Activated naive CD4-positive, alpha-beta T cell treated with anti-CD3 and anti-CD28 coated beads, Interleukin-2, amount 10 ng/mL, durations not matched to agents 7 days and 5 days (primary cell): Measurements from ENCODE around the gene PLAAT2.
"Not testable (repeated sequence)": the region's sequence is repeated elsewhere in the genome, so short reads cannot be mapped to it uniquely, and the experiment has no call there.

ENCODE experiments used
- CTCF ChIA-PET: fragments of 350-600 bp; sonication (Branson Sonifier 250); formaldehyde crosslinking; loops from one replicate; lab custom pipeline; 2021; ENCODE audit warnings: antibody characterized with exemption; lab: Charles Lee
- DNase-seq: peaks from one replicate; pipeline ENCODE4 v3.0.0-alpha.2; 2020
- H3K27ac Mint-ChIP-seq: one replicate; pipeline ENCODE4 v1.8.0; 2021; ENCODE audit warnings: mild to moderate bottlenecking, moderate library complexity, mixed read lengths
- H3K27me3 Mint-ChIP-seq: one replicate; pipeline ENCODE4 v1.8.0; 2021; ENCODE audit warnings: mild to moderate bottlenecking, mixed read lengths
- H3K36me3 Mint-ChIP-seq: one replicate; pipeline ENCODE4 v1.8.0; 2021; ENCODE audit warnings: mixed read lengths
- H3K4me1 Mint-ChIP-seq: one replicate; pipeline ENCODE4 v1.8.0; 2021; ENCODE audit warnings: mixed read lengths
- H3K4me3 Mint-ChIP-seq: one replicate; pipeline ENCODE4 v1.8.0; 2021; ENCODE audit warnings: mild to moderate bottlenecking, moderate library complexity, mixed read lengths
- H3K9me3 Mint-ChIP-seq: one replicate; pipeline ENCODE4 v1.8.0; 2021; ENCODE audit warnings: mixed read lengths

The PLAAT2 gene

GRCh38 chr11:63530021-63530420, 33.2 kb downstream of the PLAAT2 start:
- Mint-ChIP-seq H3K36me3 (no peaks in the 10 kb centered on the region), H3K27me3 (no peaks in the 10 kb centered on the region), H3K9me3 (peaks cover 1% of the 10 kb centered on the region), H3K4me3 (no peak overlapping the region), H3K27ac (no peak overlapping the region), H3K4me1 (peaks cover 55% of the 10 kb centered on the region)
- DNase-seq = no peak
- CTCF ChIA-PET = no interaction called here

GRCh38 chr11:63529373-63529772, 33.8 kb downstream of the PLAAT2 start:
- CTCF ChIA-PET, H3K36me3 Mint-ChIP-seq, DNase-seq, H3K9me3 Mint-ChIP-seq, H3K27ac Mint-ChIP-seq, H3K4me3 Mint-ChIP-seq, H3K27me3 Mint-ChIP-seq: not testable (repeated sequence)
- H3K4me1 Mint-ChIP-seq = peaks cover 50% of the 10 kb centered on the region

GRCh38 chr11:63528729-63529278, 34.4 kb downstream of the PLAAT2 start:
- not testable (repeated sequence) for H3K9me3 Mint-ChIP-seq

GRCh38 chr11:63528156-63528555, 35.0 kb downstream of the PLAAT2 start:
- H3K4me1 Mint-ChIP-seq = peaks cover 38% of the 10 kb centered on the region
- H3K9me3 Mint-ChIP-seq, DNase-seq, H3K27me3 Mint-ChIP-seq, H3K4me3 Mint-ChIP-seq, CTCF ChIA-PET, H3K27ac Mint-ChIP-seq, H3K36me3 Mint-ChIP-seq: not testable (repeated sequence)

More at GRCh38 chr11:63528729-63529278, 34.4 kb downstream of the PLAAT2 start:
- H3K27ac Mint-ChIP-seq, CTCF ChIA-PET, DNase-seq, H3K27me3 Mint-ChIP-seq, H3K36me3 Mint-ChIP-seq, H3K4me3 Mint-ChIP-seq: not testable (repeated sequence)
- peaks cover 44% of the 10 kb centered on the region for H3K4me1 Mint-ChIP-seq

GRCh38 chr11:63527667-63528066, 35.5 kb downstream of the PLAAT2 start:
- H3K27ac Mint-ChIP-seq = no peak overlapping the region
- DNase-seq = no peak
- peaks cover 8% of the 10 kb centered on the region for H3K27me3 Mint-ChIP-seq
- H3K4me3 Mint-ChIP-seq = no peak overlapping the region
- CTCF ChIA-PET = no interaction called here
- peaks cover 33% of the 10 kb centered on the region for H3K4me1 Mint-ChIP-seq
- H3K36me3 Mint-ChIP-seq = no peaks in the 10 kb centered on the region
- H3K9me3 Mint-ChIP-seq = peaks cover 8% of the 10 kb centered on the region

- peaks cover 8% of the 10 kb centered on the region for H3K9me3 Mint-ChIP-seq
- no peak overlapping the region for H3K4me3 Mint-ChIP-seq
- DNase-seq = no peak
- peaks cover 8% of the 10 kb centered on the region for H3K27me3 Mint-ChIP-seq
- H3K4me1 Mint-ChIP-seq = peaks cover 6% of the 10 kb centered on the region
- CTCF ChIA-PET = no interaction called here
- no peaks in the 10 kb centered on the region for H3K36me3 Mint-ChIP-seq
- no peak overlapping the region for H3K27ac Mint-ChIP-seq
These were observed 40.0 kb downstream of the PLAAT2 start for GRCh38 chr11:63523151-63523550.

GRCh38 chr11:63521896-63522295, 41.3 kb downstream of the PLAAT2 start:
- no peak for DNase-seq
- no peak overlapping the region for H3K4me3 Mint-ChIP-seq
- no peak overlapping the region for H3K27ac Mint-ChIP-seq
- H3K27me3 Mint-ChIP-seq = peaks cover 8% of the 10 kb centered on the region
- no peaks in the 10 kb centered on the region for H3K36me3 Mint-ChIP-seq
- peaks cover 9% of the 10 kb centered on the region for H3K4me1 Mint-ChIP-seq
- CTCF ChIA-PET = no interaction called here
- H3K9me3 Mint-ChIP-seq = peaks cover 7% of the 10 kb centered on the region

GRCh38 chr11:63520606-63521170, 42.5 kb downstream of the PLAAT2 start:
- CTCF ChIA-PET = interaction anchor here (1.3 kb wide), 1 partner anchor 41 kb away, joined by 4 read pairs; no protein-coding TSS in a partner anchor
- Mint-ChIP-seq H3K27me3 (peaks cover 8% of the 10 kb centered on the region), H3K27ac (no peak overlapping the region), H3K4me3 (no peak overlapping the region), H3K36me3 (no peaks in the 10 kb centered on the region), H3K9me3 (peaks cover 7% of the 10 kb centered on the region), H3K4me1 (peaks cover 9% of the 10 kb centered on the region)
- DNase-seq = no peak

- Mint-ChIP-seq H3K36me3 (no peaks in the 10 kb centered on the region), H3K4me3 (no peak overlapping the region), H3K27ac (no peak overlapping the region), H3K27me3 (peaks cover 5% of the 10 kb centered on the region), H3K9me3 (peaks cover 4% of the 10 kb centered on the region), H3K4me1 (peaks cover 9% of the 10 kb centered on the region)
- CTCF ChIA-PET = interaction anchor here (1.2 kb wide), 1 partner anchor 40 kb away, joined by 3 read pairs; no protein-coding TSS in a partner anchor
- DNase-seq = no peak
These were observed 44.6 kb downstream of the PLAAT2 start for GRCh38 chr11:63518548-63518947.

GRCh38 chr11:63517156-63517555, 46.0 kb downstream of the PLAAT2 start:
- CTCF ChIA-PET = no interaction called here

GRCh38 chr11:63516109-63516508, 47.1 kb downstream of the PLAAT2 start:
- CTCF ChIA-PET = no interaction called here
- H3K4me3 Mint-ChIP-seq = no peak overlapping the region
- H3K27me3 Mint-ChIP-seq = no peaks in the 10 kb centered on the region
- H3K27ac Mint-ChIP-seq = no peak overlapping the region
- H3K4me1 Mint-ChIP-seq = peaks cover 9% of the 10 kb centered on the region
- H3K36me3 Mint-ChIP-seq = no peaks in the 10 kb centered on the region
- H3K9me3 Mint-ChIP-seq = no peaks in the 10 kb centered on the region
- DNase-seq = no peak

More at GRCh38 chr11:63517156-63517555, 46.0 kb downstream of the PLAAT2 start:
- H3K36me3 Mint-ChIP-seq = no peaks in the 10 kb centered on the region
- H3K27ac Mint-ChIP-seq = no peak overlapping the region
- H3K9me3 Mint-ChIP-seq = no peaks in the 10 kb centered on the region
- H3K4me1 Mint-ChIP-seq = peaks cover 9% of the 10 kb centered on the region
- no peak overlapping the region for H3K4me3 Mint-ChIP-seq
- no peaks in the 10 kb centered on the region for H3K27me3 Mint-ChIP-seq
- no peak for DNase-seq

- Mint-ChIP-seq H3K27ac (no peak overlapping the region), H3K4me3 (no peak overlapping the region), H3K4me1 (no peaks in the 10 kb centered on the region), H3K9me3 (no peaks in the 10 kb centered on the region), H3K27me3 (peaks cover 11% of the 10 kb centered on the region), H3K36me3 (no peaks in the 10 kb centered on the region)
- CTCF ChIA-PET = no interaction called here
- DNase-seq = no peak
These were observed 50.4 kb downstream of the PLAAT2 start for GRCh38 chr11:63512816-63513215.

- DNase-seq = no peak
- Mint-ChIP-seq H3K27me3 (peaks cover 11% of the 10 kb centered on the region), H3K4me1 (no peaks in the 10 kb centered on the region), H3K4me3 (no peak overlapping the region), H3K36me3 (no peaks in the 10 kb centered on the region), H3K9me3 (no peaks in the 10 kb centered on the region), H3K27ac (no peak overlapping the region)
- CTCF ChIA-PET = no interaction called here
These were observed 52.0 kb downstream of the PLAAT2 start for GRCh38 chr11:63511048-63511748.

- H3K4me3 Mint-ChIP-seq = no peak overlapping the region
- H3K9me3 Mint-ChIP-seq = no peaks in the 10 kb centered on the region
- H3K27me3 Mint-ChIP-seq = peaks cover 15% of the 10 kb centered on the region
- no peaks in the 10 kb centered on the region for H3K36me3 Mint-ChIP-seq
- H3K4me1 Mint-ChIP-seq = no peaks in the 10 kb centered on the region
- DNase-seq = no peak
- CTCF ChIA-PET = no interaction called here
- H3K27ac Mint-ChIP-seq = no peak overlapping the region
These were observed 52.7 kb downstream of the PLAAT2 start for GRCh38 chr11:63510360-63511047.
